HepG2 (cell line): ENCODE measurements around the gene STEAP1. TPM values are rescaled to one million over a fixed set of nuclear protein-coding genes. Genes with fewer than 3 reads are reported as not detected.

Source experiments
- BCL6 ChIP-seq: IDR thresholded peaks from 2 replicates; pipeline ENCODE4 v1.6.1; 2016; ENCODE audit warnings: missing genetic modification reagents, missing compliant biosample characterization
- CERS6 ChIP-seq: sonication (generic); formaldehyde crosslinking; IDR thresholded peaks from 2 replicates; pipeline ENCODE4 v1.5.0; 2020; ENCODE audit warnings: missing genetic modification reagents
- CREM ChIP-seq, 2 experiments: sonication (generic) in 1 of 2; formaldehyde crosslinking in 1 of 2; IDR thresholded peaks; 2 replicates each; pipeline versions ENCODE4 v1.4.0 to v1.6.1; 2016 to 2020; ENCODE audit warnings: antibody characterized with exemption in 1 of 2, mild to moderate bottlenecking in 1 of 2, missing genetic modification reagents in 1 of 2
- E2F2 ChIP-seq: sonication (generic); formaldehyde crosslinking; IDR thresholded peaks from 2 replicates; pipeline ENCODE4 v1.4.0; 2020; ENCODE audit warnings: missing genetic modification reagents, borderline replicate concordance
- HNF4G ChIP-seq, 2 experiments: sonication (generic) in 1 of 2; formaldehyde crosslinking in 1 of 2; IDR thresholded peaks; 2 replicates each; pipeline versions ENCODE4 v1.4.0 to v1.6.1; 2011 to 2020; ENCODE audit warnings: borderline replicate concordance in 2 of 2, low read depth in 2 of 2, mild to moderate bottlenecking in 2 of 2, low read length in 1 of 2, missing genetic modification reagents in 1 of 2, moderate library complexity in 1 of 2
- MED1 ChIP-seq: sonication (generic); formaldehyde crosslinking; IDR thresholded peaks from 2 replicates; pipeline ENCODE4 v1.4.0; 2020; ENCODE audit warnings: missing genetic modification reagents
- NCOR1 ChIP-seq: fragments of 200-600 bp; sonication (generic); IDR thresholded peaks from 2 replicates; pipeline ENCODE4 v1.7.0; 2017; ENCODE audit warnings: antibody characterized with exemption, low read length, borderline replicate concordance
- RARA ChIP-seq: IDR thresholded peaks from 2 replicates; pipeline ENCODE4 v1.6.1; 2016; ENCODE audit warnings: missing genetic modification reagents, missing compliant biosample characterization
- RFX1 ChIP-seq: fragments of 450-650 bp; IDR thresholded peaks from 2 replicates; pipeline ENCODE4 v1.6.1; 2017
- SIX1 ChIP-seq: sonication (generic); formaldehyde crosslinking; IDR thresholded peaks from 2 replicates; pipeline ENCODE4 v1.4.0; 2020; ENCODE audit warnings: missing genetic modification reagents, borderline replicate concordance
- SMYD3 ChIP-seq: sonication (generic); formaldehyde crosslinking; IDR thresholded peaks from 2 replicates; pipeline ENCODE4 v1.8.1; 2023; ENCODE audit warnings: mild to moderate bottlenecking, missing genetic modification reagents
- TCF7 ChIP-seq: sonication (generic); IDR thresholded peaks from 2 replicates; pipeline ENCODE4 v1.6.1; 2016; ENCODE audit warnings: antibody characterized with exemption, low read depth
- ZBTB10 ChIP-seq: sonication (generic); formaldehyde crosslinking; IDR thresholded peaks from 2 replicates; pipeline ENCODE4 v1.4.0; 2020; ENCODE audit warnings: missing genetic modification reagents, borderline replicate concordance
- ZFP1 ChIP-seq: IDR thresholded peaks from 2 replicates; pipeline ENCODE4 v1.6.1; 2016
- ZKSCAN8 ChIP-seq: IDR thresholded peaks from 2 replicates; pipeline ENCODE4 v1.6.1; 2016; ENCODE audit warnings: borderline replicate concordance, missing genetic modification reagents, missing compliant biosample characterization
- ZNF180 ChIP-seq: sonication (generic); formaldehyde crosslinking; IDR thresholded peaks from 2 replicates; pipeline ENCODE4 v1.4.0; 2020; ENCODE audit warnings: low read depth, missing genetic modification reagents, borderline replicate concordance
- ZNF503 ChIP-seq: sonication (generic); formaldehyde crosslinking; IDR thresholded peaks from 2 replicates; pipeline ENCODE4 v1.4.0; 2020; ENCODE audit warnings: missing genetic modification reagents
- ZNF672 ChIP-seq: sonication (generic); formaldehyde crosslinking; IDR thresholded peaks from 2 replicates; pipeline ENCODE4 v1.8.1; 2022; ENCODE audit warnings: missing genetic modification reagents
- ZNF687 ChIP-seq: sonication (generic); formaldehyde crosslinking; IDR thresholded peaks from 2 replicates; pipeline ENCODE4 v1.5.1; 2020; ENCODE audit warnings: mild to moderate bottlenecking, missing genetic modification reagents, moderate library complexity
- polyA plus RNA-seq, 8 experiments: library from polyadenylated mRNA; depleted of rRNA in 3 of 8; stranded (reverse) in 7 of 8; unstranded in 1 of 8; fragments of >200 nt; fragmentation: Illumina TruSeq in 4 of 8; extraction: Trizol in 4 of 8; gene quantifications; 2 replicates each; pipeline versions ENCODE4 v1.2.1 to v1.2.3, GENCODE V29; 2011 to 2016; ENCODE audit warnings: low read depth in 4 of 8, missing spikeins in 1 of 8, mixed read lengths in 1 of 8; ENCODE audit not compliant: insufficient read depth in 1 of 8
- total RNA-seq, 5 experiments: library from RNA; depleted of rRNA; stranded (reverse); fragments of >200 nt; fragmentation: Illumina TruSeq; extraction: Trizol; gene quantifications; 2 replicates each; pipeline ENCODE4 v1.2.3, GENCODE V29; 2016; ENCODE audit warnings: low read depth in 1 of 5

Gene STEAP1
- total and polyA plus RNA-seq, 2 of the 13 experiments (the other 11 are each of a cell fraction or from before 2014, with no cell fraction given), result 23.2 to 24.2 TPM

GRCh38 chr7:90210475-90210874, 56.2 kb downstream of the STEAP1 start (continued):
- TF ChIP-seq SIX1 (CRISPR knock-in tag) (peak; percentile 45; the same call in 1 of the 2 replicates), ZKSCAN8 (CRISPR knock-in tag) (no peak), HNF4G (IDR thresholded peaks at IDR 0.05; ENCODE audit: borderline replicate concordance, low read depth, low read length) (peak; percentile 15; the same call in 1 of the 2 replicates), HNF4G (CRISPR knock-in tag; IDR thresholded peaks at IDR 0.05; ENCODE audit: borderline replicate concordance, low read depth) (no peak), E2F2 (CRISPR knock-in tag) (no peak), ZNF180 (CRISPR knock-in tag) (no peak), ZFP1 (CRISPR knock-in tag) (no peak), ZNF687 (CRISPR knock-in tag) (no peak), CERS6 (no peak), ZNF503 (CRISPR knock-in tag) (0 out of 2 replicates have a peak, but pooled peaks have one; percentile 10), TCF7 (peak; percentile 69), RARA (CRISPR knock-in tag) (peak; percentile 53), MED1 (peak; percentile 50; the same call in 1 of the 2 replicates), SMYD3 (CRISPR knock-in tag) (no peak), ZNF672 (CRISPR knock-in tag) (no peak), NCOR1 (no peak), CREM (IDR thresholded peaks at IDR 0.05) (peak; percentile 19; the same call in 1 of the 2 replicates), CREM (CRISPR knock-in tag; IDR thresholded peaks at IDR 0.05) (no peak), ZBTB10 (CRISPR knock-in tag) (no peak), RFX1 (no peak), BCL6 (no peak)
